HG03354 (cell line): Measurements from ENCODE around the gene TMEM208.

ENCODE experiments used
- ATAC-seq: cut with Tn5 transposase; IDR thresholded peaks from one replicate; pipeline ENCODE4 v1.9.1; 2021; ENCODE audit warnings: mild to moderate bottlenecking; ENCODE audit not compliant: unreplicated experiment, poor library complexity, severe bottlenecking

The TMEM208 gene

GRCh38 chr16:67264277-67264676 is 37.3 kb downstream of the TMEM208 start:
- ATAC-seq = no peak

GRCh38 chr16:67264866-67265265 is 37.9 kb downstream of the TMEM208 start:
- ATAC-seq = no peak

GRCh38 chr16:67265834-67266233 is 38.9 kb downstream of the TMEM208 start:
- ATAC-seq = no peak

GRCh38 chr16:67268136-67268579 is 41.2 kb downstream of the TMEM208 start:
- no peak for ATAC-seq

GRCh38 chr16:67269766-67270165 is 42.8 kb downstream of the TMEM208 start:
- no peak for ATAC-seq

GRCh38 chr16:67270931-67271338 is 44.0 kb downstream of the TMEM208 start:
- no peak for ATAC-seq

- ATAC-seq = no peak
Measured at GRCh38 chr16:67271446-67271845, 44.5 kb downstream of the TMEM208 start.

- no peak for ATAC-seq
Measured at GRCh38 chr16:67275321-67275720, 48.4 kb downstream of the TMEM208 start.

GRCh38 chr16:67277294-67277998 is 50.5 kb downstream of the TMEM208 start:
- no peak for ATAC-seq

GRCh38 chr16:67277999-67278772 is 51.3 kb downstream of the TMEM208 start:
- ATAC-seq = no peak
